Measurements from ENCODE around the gene ADI1. TPM values are rescaled to one million over a fixed set of nuclear protein-coding genes. Genes with fewer than 3 reads are reported as not detected.
"Not testable (repeated sequence)": the region's sequence is repeated elsewhere in the genome, so short reads cannot be mapped to it uniquely, and the experiment has no call there.

Gene ADI1
- total and polyA plus RNA-seq, 5 donors = 124 to 195 (median 157) TPM

DNA sequence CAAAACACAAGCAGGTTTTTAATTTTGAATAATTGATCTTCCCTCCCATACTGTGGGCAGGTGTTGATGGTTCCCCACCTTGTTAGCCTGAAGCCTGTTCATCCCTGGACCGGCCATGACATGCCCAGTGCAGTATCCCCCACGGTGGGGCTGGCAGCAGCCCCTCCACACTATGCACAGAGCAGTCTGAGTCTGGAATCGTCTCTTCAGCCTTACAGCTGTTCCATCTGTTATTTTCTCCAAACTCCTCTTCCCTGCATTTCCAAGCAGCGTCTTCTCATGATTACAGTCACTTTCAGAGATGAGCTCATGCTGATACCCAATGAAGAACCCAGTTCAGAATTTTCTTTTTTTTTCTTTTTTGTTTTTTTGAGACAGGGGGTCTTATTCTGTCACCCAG is 68.2 kb downstream of the ADI1 start:
- 92% methylated on average over 4 of the region's 4 CpGs for WGBS
- DNase-seq = no peak
- Histone ChIP-seq H3K4me3 (ENCODE audit: low read length) (no peak overlapping the region), H3K9me3 (ENCODE audit: control insufficient read depth, low read length) (no peaks in the 10 kb centered on the region), H3K27me3 (ENCODE audit: control insufficient read depth, insufficient read depth) (no peaks in the 10 kb centered on the region), H3K4me1 (ENCODE audit: control insufficient read depth, insufficient read depth, low read length) (peaks cover 7% of the 10 kb centered on the region), H3K27ac (ENCODE audit: low read length) (no peak overlapping the region)
- ATAC-seq = no peak
- intact Hi-C loops (cut with DNase I) = no loop called here

GRCh38 chr2:3450385-3451010 is 68.8 kb downstream of the ADI1 start:
- Histone ChIP-seq H3K27ac (ENCODE audit: low read length) (no peak overlapping the region), H3K9me3 (ENCODE audit: control insufficient read depth, low read length) (no peaks in the 10 kb centered on the region), H3K27me3 (ENCODE audit: control insufficient read depth, insufficient read depth) (no peaks in the 10 kb centered on the region), H3K4me1 (ENCODE audit: control insufficient read depth, insufficient read depth, low read length) (peaks cover 7% of the 10 kb centered on the region), H3K4me3 (ENCODE audit: low read length) (no peak overlapping the region)
- 52% methylated on average over 16 of the region's 16 CpGs for WGBS
- no peak for DNase-seq
- ATAC-seq = no peak
- intact Hi-C loops (cut with DNase I) = no loop called here

DNA sequence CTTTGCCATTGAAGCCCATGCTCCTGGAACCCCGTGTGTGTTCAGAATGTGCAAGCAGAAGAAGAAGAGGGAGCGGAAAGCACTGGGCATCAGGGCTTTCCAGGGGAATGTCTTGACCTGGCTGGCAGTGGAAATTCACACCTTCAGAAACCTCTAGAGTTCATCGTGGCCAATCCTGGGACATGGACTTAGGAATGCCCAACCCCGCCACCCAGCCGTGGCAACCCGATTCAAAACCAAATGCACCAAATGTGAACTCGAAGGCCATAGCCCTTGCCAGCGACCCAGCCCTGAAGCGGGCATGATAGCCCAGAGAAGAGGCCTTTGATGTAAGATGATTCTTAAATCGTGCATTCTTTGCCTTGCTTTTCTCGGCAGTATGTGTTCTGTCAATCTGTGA is 69.4 kb downstream of the ADI1 start:
- ATAC-seq (no peak), DNase-seq (no peak)
- Histone ChIP-seq H3K27me3 (ENCODE audit: control insufficient read depth, insufficient read depth) (no peaks in the 10 kb centered on the region), H3K4me3 (ENCODE audit: low read length) (no peak overlapping the region), H3K27ac (ENCODE audit: low read length) (no peak overlapping the region), H3K4me1 (ENCODE audit: control insufficient read depth, insufficient read depth, low read length) (peaks cover 7% of the 10 kb centered on the region), H3K9me3 (ENCODE audit: control insufficient read depth, low read length) (no peaks in the 10 kb centered on the region)
- 94% methylated on average over 11 of the region's 11 CpGs for WGBS
- intact Hi-C loops (cut with DNase I) = no loop called here

GRCh38 chr2:3449086-3449485 is 70.2 kb downstream of the ADI1 start:
- peaks cover 7% of the 10 kb centered on the region for H3K4me1 ChIP-seq (ENCODE audit: control insufficient read depth, insufficient read depth, low read length)
- H3K9me3 ChIP-seq (ENCODE audit: control insufficient read depth, low read length) = no peaks in the 10 kb centered on the region
- no peak overlapping the region for H3K27ac ChIP-seq (ENCODE audit: low read length)
- intact Hi-C loops (cut with DNase I) = no loop called here
- no peak for DNase-seq
- WGBS = 76% methylated on average over 13 of the region's 13 CpGs
- H3K27me3 ChIP-seq (ENCODE audit: control insufficient read depth, insufficient read depth) = no peaks in the 10 kb centered on the region
- no peak for ATAC-seq
- no peak overlapping the region for H3K4me3 ChIP-seq (ENCODE audit: low read length)

- intact Hi-C loops (cut with DNase I); H3K4me1 ChIP-seq (ENCODE audit: control insufficient read depth, insufficient read depth, low read length); H3K27me3 ChIP-seq (ENCODE audit: control insufficient read depth, insufficient read depth); H3K9me3 ChIP-seq (ENCODE audit: control insufficient read depth, low read length); H3K4me3 ChIP-seq (ENCODE audit: low read length); H3K27ac ChIP-seq (ENCODE audit: low read length): not testable (repeated sequence)
- peak in 2 of 3 donors; percentile 56 to 71 for DNase-seq
- WGBS = 74% methylated on average over 35 of the region's 35 CpGs
- peak; percentile 34 to 44 for ATAC-seq
These were observed 70.9 kb downstream of the ADI1 start for GRCh38 chr2:3448441-3448911.

- peak in 1 of 2 donors; percentile 56 for ATAC-seq
- Histone ChIP-seq H3K4me3 (ENCODE audit: low read length) (no peak overlapping the region), H3K27me3 (ENCODE audit: control insufficient read depth, insufficient read depth) (no peaks in the 10 kb centered on the region), H3K4me1 (ENCODE audit: control insufficient read depth, insufficient read depth, low read length) (peaks cover 7% of the 10 kb centered on the region), H3K27ac (ENCODE audit: low read length) (no peak overlapping the region), H3K9me3 (ENCODE audit: control insufficient read depth, low read length) (no peaks in the 10 kb centered on the region)
- no peak for DNase-seq
- intact Hi-C loops (cut with DNase I) = no loop called here
- WGBS = 51% methylated on average over 9 of the region's 9 CpGs
These were observed 71.5 kb downstream of the ADI1 start for GRCh38 chr2:3447789-3448317.

Other genes with a start within 250 kb of the ADI1 start
- 10 to 100 TPM in 2 of 4 donors, 1 to 10 TPM in 2; 8.4 to 11.8 (median 10.2) TPM for gene EIPR1, start 141.7 kb downstream of the ADI1 start, total RNA-seq
- gene EIPR1, start 141.7 kb downstream of the ADI1 start, polyA plus RNA-seq = 12.2 TPM
- 100 to 1,000 TPM in 3 of 4 donors, 10 to 100 TPM in 1; 93.4 to 137 (median 132) TPM for gene TRAPPC12, start 139.8 kb downstream of the ADI1 start, total RNA-seq
- gene TRAPPC12, start 139.8 kb downstream of the ADI1 start, polyA plus RNA-seq = 125 TPM
- gene RNASEH1, start 38.8 kb upstream of the ADI1 start, total RNA-seq = 10 to 100 TPM; 19.6 to 21.2 (median 20.0) TPM
- gene RNASEH1, start 38.8 kb upstream of the ADI1 start, polyA plus RNA-seq = 17.3 TPM
- gene RPS7, start 55.7 kb upstream of the ADI1 start, total RNA-seq = 100 to 1,000 TPM; 741 to 785 (median 759) TPM
- 1,436 TPM for gene RPS7, start 55.7 kb upstream of the ADI1 start, polyA plus RNA-seq
- 10 to 100 TPM; 12.5 to 67.8 (median 36.3) TPM for gene COLEC11, start 75.6 kb upstream of the ADI1 start, total RNA-seq
- gene COLEC11, start 75.6 kb upstream of the ADI1 start, polyA plus RNA-seq = 70.6 TPM
- gene ALLC, start 138.7 kb upstream of the ADI1 start, total RNA-seq = under 1 TPM in 3 of 4 donors, not detected in 1; 0.23 to 0.57 (median 0.25) TPM
- gene ALLC, start 138.7 kb upstream of the ADI1 start, polyA plus RNA-seq = 0.38 TPM
- gene DCDC2C, start 184.0 kb upstream of the ADI1 start, total RNA-seq = not detected
- not detected for gene DCDC2C, start 184.0 kb upstream of the ADI1 start, polyA plus RNA-seq